GM13976 (cell line): Measurements from ENCODE around the gene CCDC201.
"Not testable (repeated sequence)": the region's sequence is repeated elsewhere in the genome, so short reads cannot be mapped to it uniquely, and the experiment has no call there.

ENCODE experiments used
- DNase-seq: peaks from one replicate; pipeline ENCODE4 v3.0.0; 2012; ENCODE audit warnings: low spot score
- CTCF ChIP-seq: IDR thresholded peaks from 2 replicates; pipeline ENCODE4 v1.5.1; 2012; ENCODE audit warnings: borderline replicate concordance, mild to moderate bottlenecking; ENCODE audit not compliant: insufficient read depth; ENCODE audit errors: extremely low read depth, missing control alignments, control extremely low read depth
- in situ Hi-C: fragments of 300-500 bp; cut with MboI; formaldehyde crosslinking; loops from one replicate; pipeline ENCODE4 v1.12.0; 2022; ENCODE audit warnings: low sequenced_read_pairs, mixed read lengths, inconsistent platforms; ENCODE audit not compliant: unreplicated experiment

CCDC201 gene

GRCh38 chr7:45872116-45873034 lies 507 bp downstream of the CCDC201 start:
- peak; percentile 59 for TF ChIP-seq CTCF
- in situ Hi-C loops = loop anchor here (25.0 kb wide), 1 partner anchor 710 kb away; the partner anchor contains the start of gene RAMP3
- DNase-seq = no peak

- in situ Hi-C loops = loop anchor here (25.0 kb wide), 1 partner anchor 707 kb away; the partner anchor contains the start of gene RAMP3
- TF ChIP-seq CTCF = no peak
Observed at GRCh38 chr7:45869426-45869825, 3.5 kb downstream of the CCDC201 start.

GRCh38 chr7:45867471-45867870 lies 5.4 kb downstream of the CCDC201 start:
- no peak for DNase-seq
- in situ Hi-C loops = loop anchor here (25.0 kb wide), 1 partner anchor 705 kb away; the partner anchor contains the start of gene RAMP3
- TF ChIP-seq CTCF = no peak

More at GRCh38 chr7:45869426-45869825, 3.5 kb downstream of the CCDC201 start:
- no peak for DNase-seq

- in situ Hi-C loops = loop anchor here (25.0 kb wide), 1 partner anchor 704 kb away; the partner anchor contains the start of gene RAMP3
- DNase-seq = no peak
- TF ChIP-seq CTCF = no peak
Observed at GRCh38 chr7:45865594-45866410, 7.1 kb downstream of the CCDC201 start.

- in situ Hi-C loops = loop anchor here (25.0 kb wide), 1 partner anchor 701 kb away; the partner anchor contains the start of gene RAMP3
- no peak for TF ChIP-seq CTCF
Observed at GRCh38 chr7:45863715-45864114, 9.2 kb downstream of the CCDC201 start.

GRCh38 chr7:45856888-45857287 lies 16.0 kb downstream of the CCDC201 start:
- not testable (repeated sequence) for DNase-seq
- in situ Hi-C loops = loop anchor here (25.0 kb wide), 1 partner anchor 695 kb away; the partner anchor contains the start of gene RAMP3

More at GRCh38 chr7:45863715-45864114, 9.2 kb downstream of the CCDC201 start:
- no peak for DNase-seq

- in situ Hi-C loops = loop anchor here (25.0 kb wide), 1 partner anchor 693 kb away; the partner anchor contains the start of gene RAMP3
- not testable (repeated sequence) for DNase-seq
Observed at GRCh38 chr7:45855680-45856079, 17.2 kb downstream of the CCDC201 start.

GRCh38 chr7:45853491-45853890 lies 19.4 kb downstream of the CCDC201 start:
- DNase-seq = not testable (repeated sequence)
- in situ Hi-C loops = loop anchor here (25.0 kb wide), 1 partner anchor 691 kb away; the partner anchor contains the start of gene RAMP3

GRCh38 chr7:45852984-45853383 lies 19.9 kb downstream of the CCDC201 start:
- DNase-seq = not testable (repeated sequence)
- in situ Hi-C loops = loop anchor here (25.0 kb wide), 1 partner anchor 691 kb away; the partner anchor contains the start of gene RAMP3

GRCh38 chr7:45848734-45849133 lies 24.1 kb downstream of the CCDC201 start:
- in situ Hi-C loops, DNase-seq: not testable (repeated sequence)

GRCh38 chr7:45846536-45846935 lies 26.3 kb downstream of the CCDC201 start:
- DNase-seq, in situ Hi-C loops: not testable (repeated sequence)
